Cardiac muscle cell (in vitro differentiated cells and primary cell): Measurements from ENCODE around the gene REEP6. TPM values are rescaled to one million over a fixed set of nuclear protein-coding genes. Genes with fewer than 3 reads are reported as not detected.

Source experiments
- DNase-seq, 2 donors: peaks; one replicate each; pipeline versions ENCODE4 v3.0.0 to v3.0.0-alpha.2; 2010 to 2017; ENCODE audit warnings: low read depth in 1 of 2, low spot score in 1 of 2
- H3K27ac ChIP-seq: fragments of 200-600 bp; sonication (generic); 2 replicates; pipeline ENCODE4 v1.5.1; 2016
- H3K27me3 ChIP-seq: fragments of 200-600 bp; sonication (generic); 2 replicates; pipeline ENCODE4 v1.6.0; 2016; ENCODE audit warnings: control low read depth
- H3K36me3 ChIP-seq: fragments of 200-600 bp; sonication (generic); 2 replicates; pipeline ENCODE4 v1.5.1; 2016; ENCODE audit warnings: control low read depth
- H3K4me1 ChIP-seq: fragments of 200-600 bp; sonication (generic); 2 replicates; pipeline ENCODE4 v1.8.1; 2017; ENCODE audit warnings: low read depth, mild to moderate bottlenecking, mixed run types
- H3K4me3 ChIP-seq: fragments of 200-600 bp; sonication (generic); 2 replicates; pipeline ENCODE4 v1.5.1; 2016; ENCODE audit warnings: mild to moderate bottlenecking
- H3K9me3 ChIP-seq: fragments of 200-600 bp; sonication (generic); 2 replicates; pipeline ENCODE4 v1.5.1; 2017; ENCODE audit warnings: low read depth, mild to moderate bottlenecking, control low read depth
- CTCF ChIP-seq: IDR thresholded peaks from 2 replicates; pipeline ENCODE4 v1.5.1; 2012; ENCODE audit warnings: low read depth, mild to moderate bottlenecking, low read length
- polyA plus RNA-seq: library from polyadenylated mRNA; unstranded; fragments of >200 nt; fragmentation: Nextera tagmentation; extraction: Ambion mirVana; gene quantifications from 2 replicates; pipeline ENCODE4 v1.2.1, GENCODE V29; 2016
- total RNA-seq: library from RNA; depleted of rRNA; stranded (reverse); fragments of >200 nt; gene quantifications from 2 replicates; pipeline ENCODE4 v1.2.3, GENCODE V29; 2016

Gene REEP6
- total and polyA plus RNA-seq, 2 experiments from 2014 or later: 52.7 to 99.8 TPM

- no peaks in the 10 kb centered on the region for H3K9me3 ChIP-seq
- H3K36me3 ChIP-seq: no peaks in the 10 kb centered on the region
- DNase-seq: no peak
- H3K4me1 ChIP-seq: no peaks in the 10 kb centered on the region
- TF ChIP-seq CTCF: no peak
- peaks cover 18% of the 10 kb centered on the region for H3K27me3 ChIP-seq
- H3K4me3 ChIP-seq: no peak overlapping the region
- H3K27ac ChIP-seq: no peak overlapping the region
These were observed 15.3 kb downstream of the REEP6 start for GRCh38 chr19:1505991-1506881.

GRCh38 chr19:1507192-1507660 is 16.2 kb downstream of the REEP6 start:
- Histone ChIP-seq H3K27me3 (peaks cover 21% of the 10 kb centered on the region), H3K4me1 (no peaks in the 10 kb centered on the region), H3K4me3 (no peak overlapping the region), H3K9me3 (no peaks in the 10 kb centered on the region), H3K27ac (peak overlapping the region; percentile 90), H3K36me3 (no peaks in the 10 kb centered on the region)
- no peak for TF ChIP-seq CTCF
- DNase-seq: no peak

- TF ChIP-seq CTCF: no peak
- Histone ChIP-seq H3K4me3 (peak overlapping the region; percentile 23), H3K4me1 (no peaks in the 10 kb centered on the region), H3K27ac (peak overlapping the region; percentile 90), H3K36me3 (no peaks in the 10 kb centered on the region), H3K27me3 (peaks cover 20% of the 10 kb centered on the region), H3K9me3 (no peaks in the 10 kb centered on the region)
- DNase-seq: peak; percentile 97 to 98
These were observed 17.0 kb downstream of the REEP6 start for GRCh38 chr19:1507763-1508506.

GRCh38 chr19:1508507-1508856 is 17.5 kb downstream of the REEP6 start:
- Histone ChIP-seq H3K27me3 (peaks cover 18% of the 10 kb centered on the region), H3K27ac (peak overlapping the region; percentile 32), H3K4me1 (no peaks in the 10 kb centered on the region), H3K9me3 (no peaks in the 10 kb centered on the region), H3K4me3 (no peak overlapping the region), H3K36me3 (no peaks in the 10 kb centered on the region)
- no peak for TF ChIP-seq CTCF
- no peak for DNase-seq

GRCh38 chr19:1509602-1510441 is 18.8 kb downstream of the REEP6 start:
- TF ChIP-seq CTCF: no peak
- Histone ChIP-seq H3K27me3 (peaks cover 18% of the 10 kb centered on the region), H3K9me3 (no peaks in the 10 kb centered on the region), H3K27ac (no peak overlapping the region), H3K4me1 (no peaks in the 10 kb centered on the region), H3K4me3 (no peak overlapping the region), H3K36me3 (no peaks in the 10 kb centered on the region)
- no peak for DNase-seq
